A204.1 (cell line): Measurements from ENCODE around the gene CHAD.
"Not testable (repeated sequence)": the region's sequence is repeated elsewhere in the genome, so short reads cannot be mapped to it uniquely, and the experiment has no call there.

ENCODE experiments used
- FAIRE-seq: peaks from 2 replicates; lab custom pipeline; 2012; peaks lifted over from hg19 to GRCh38; lab: Jason Lieb, UNC

CHAD gene

DNA sequence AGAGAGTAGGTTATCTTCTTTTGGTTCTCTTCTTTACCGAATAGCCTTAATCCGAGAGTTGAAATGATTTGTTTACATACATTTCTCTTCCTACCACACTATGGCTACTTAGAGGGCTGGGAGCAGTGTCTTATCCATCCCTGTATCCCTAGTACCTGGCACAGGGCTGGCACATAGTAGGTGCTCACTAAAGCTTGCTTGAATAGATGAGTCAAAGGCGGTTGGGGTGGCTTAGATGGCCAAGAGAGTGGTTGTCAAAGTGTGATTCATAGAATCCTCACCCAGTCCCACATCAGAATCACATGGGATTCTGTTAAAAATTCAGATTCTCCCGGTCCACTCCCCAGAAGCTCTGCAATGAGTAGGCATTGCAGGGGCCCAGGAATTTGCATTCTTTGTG, 11.1 kb downstream of the CHAD start:
- no peak for FAIRE-seq

GRCh38 chr17:50453901-50454300, 14.8 kb downstream of the CHAD start:
- FAIRE-seq = no peak

DNA sequence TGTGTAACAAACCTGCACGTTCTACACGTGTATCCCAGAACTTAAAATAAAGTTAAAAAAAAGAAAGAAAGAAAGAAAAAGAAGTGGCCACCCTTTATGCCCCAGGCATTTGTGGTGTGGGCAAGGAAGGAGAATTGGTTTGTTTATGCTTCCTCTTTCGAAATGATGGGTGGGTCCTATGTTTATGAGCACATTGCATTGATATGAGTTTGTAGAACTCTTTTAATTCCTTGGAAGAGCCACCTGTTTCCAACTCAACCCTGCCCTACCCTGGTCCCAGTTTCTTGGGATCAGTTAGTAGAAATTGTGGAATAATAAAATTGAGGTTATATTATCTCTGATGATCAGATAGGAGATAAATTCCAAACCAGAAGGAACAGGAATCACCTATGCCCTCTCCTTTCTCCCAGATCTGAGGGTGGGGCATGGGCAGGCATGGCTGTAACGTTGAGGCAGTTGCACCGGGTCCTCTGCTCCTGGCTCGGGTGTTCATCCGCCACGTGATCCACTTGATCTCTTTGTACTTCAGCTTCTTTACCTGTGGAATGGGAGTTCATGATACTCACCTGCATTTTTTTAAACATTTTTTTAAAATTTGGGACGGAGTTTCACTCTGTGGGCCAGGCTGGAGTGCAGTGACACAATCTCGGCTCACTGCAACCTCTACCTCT, 15.9 kb downstream of the CHAD start:
- no peak for FAIRE-seq

DNA sequence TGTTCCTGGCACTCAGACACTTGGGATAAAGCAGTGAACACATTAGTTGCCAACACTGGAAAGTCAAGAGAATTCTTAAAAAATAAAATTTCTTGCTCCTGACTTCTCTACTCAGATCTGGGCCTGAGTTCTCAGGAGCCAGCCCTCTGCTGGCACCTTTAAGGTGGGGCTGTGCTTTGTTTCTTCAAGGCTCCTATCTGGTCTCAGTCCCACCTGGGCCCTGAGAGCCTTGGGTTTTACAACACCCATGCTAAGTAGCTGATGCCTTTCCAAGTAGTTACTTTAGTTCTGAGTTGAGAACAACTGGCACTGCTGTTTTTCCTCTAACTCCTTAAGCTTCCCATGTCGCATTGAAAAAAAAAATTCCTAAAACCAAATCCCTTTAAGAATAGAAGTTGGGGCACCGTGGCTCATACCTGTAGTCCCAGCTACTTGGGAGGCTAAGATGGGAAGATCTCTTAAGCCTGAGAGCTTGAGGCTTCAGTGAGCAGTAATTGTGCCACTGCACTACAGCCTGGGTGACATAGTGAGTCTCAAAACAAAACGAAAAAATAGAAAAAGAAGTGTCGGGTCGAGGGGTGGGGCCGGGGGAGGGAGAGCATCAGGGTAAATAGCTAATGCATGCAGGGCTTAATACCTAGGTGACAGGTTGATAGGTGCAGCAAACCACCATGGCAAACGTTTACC, 16.6 kb downstream of the CHAD start:
- no peak for FAIRE-seq

DNA sequence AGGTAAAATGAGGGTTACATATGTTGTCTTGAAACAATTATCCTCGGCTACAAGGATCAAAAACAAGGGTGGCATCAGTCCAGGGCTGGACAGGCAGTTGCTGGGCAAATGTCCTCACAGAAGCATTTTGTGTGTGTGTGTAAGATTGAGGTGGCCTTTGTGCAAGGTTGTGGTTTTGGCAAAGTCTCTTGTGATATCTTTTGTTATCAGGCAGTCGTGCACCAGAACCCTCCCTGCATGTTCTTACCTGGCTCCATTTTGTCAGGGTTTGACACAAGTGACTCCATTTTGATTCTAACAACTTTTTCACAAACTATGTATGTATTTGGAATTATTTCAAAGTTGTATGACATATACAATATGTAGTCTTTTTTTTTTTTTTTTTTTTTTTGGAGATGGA, 20.0 kb downstream of the CHAD start:
- no peak for FAIRE-seq

DNA sequence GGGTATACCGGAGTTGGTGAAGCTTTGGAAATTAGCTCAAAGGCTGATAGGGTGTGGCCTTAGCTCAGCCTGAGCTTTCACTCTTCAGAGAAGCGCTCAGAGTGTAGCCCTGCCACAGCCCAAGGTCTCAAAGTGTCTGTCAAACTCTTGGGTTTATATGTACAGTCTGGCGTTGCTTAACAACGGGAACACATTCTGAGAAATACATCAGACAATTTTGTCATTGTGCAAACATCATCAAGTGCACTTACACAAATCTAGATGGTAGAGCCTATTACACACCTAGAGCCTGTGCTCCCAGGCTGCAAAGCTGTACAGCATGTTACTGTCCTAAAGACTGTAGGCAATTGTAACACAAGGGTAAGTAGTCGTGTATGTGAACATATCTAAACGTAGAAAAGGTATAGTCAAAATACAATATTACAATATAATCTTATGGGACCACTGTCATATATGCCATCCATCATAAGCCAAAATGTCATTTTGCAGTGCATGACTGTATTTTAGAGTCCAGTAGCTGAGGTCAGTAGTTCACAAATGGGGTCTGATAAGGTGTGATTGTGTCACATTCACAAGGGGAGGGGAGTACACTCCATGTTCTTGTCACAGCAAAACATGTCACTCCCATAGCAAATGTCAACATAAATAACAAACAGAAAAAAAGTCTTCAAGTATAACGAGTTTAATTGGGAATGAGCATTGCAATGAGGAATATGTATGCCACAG, 20.6 kb downstream of the CHAD start:
- no peak for FAIRE-seq

DNA sequence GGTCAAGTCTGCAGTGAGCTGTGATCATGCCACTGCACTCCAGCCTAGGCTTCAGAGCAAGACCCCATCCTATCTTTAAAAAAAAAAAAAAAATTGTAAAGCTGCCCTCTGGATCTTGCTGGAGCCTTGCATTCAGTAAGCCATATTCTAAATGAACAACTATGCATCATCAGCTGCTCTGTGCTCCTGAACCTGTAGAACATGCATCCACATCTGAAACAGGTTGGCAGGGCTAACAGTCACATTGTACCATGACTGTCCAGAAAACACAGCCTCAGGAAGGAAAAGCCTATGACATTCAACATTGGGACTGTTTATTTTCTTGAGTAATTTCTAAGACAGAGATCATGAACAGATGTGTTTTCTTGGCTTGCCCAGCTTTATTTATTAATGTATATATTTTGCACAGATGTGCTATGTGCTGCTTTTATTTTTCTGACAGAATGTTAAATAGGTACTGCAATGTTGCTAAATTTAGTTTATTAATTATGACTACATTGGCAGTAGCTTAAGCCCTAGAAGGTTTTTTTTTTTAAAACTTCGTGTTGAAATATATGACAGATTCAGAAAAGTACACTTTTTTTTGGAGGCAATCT, 22.9 kb downstream of the CHAD start:
- FAIRE-seq = no peak

GRCh38 chr17:50444841-50445715, 23.6 kb downstream of the CHAD start:
- no peak for FAIRE-seq

GRCh38 chr17:50443505-50443974, 25.1 kb downstream of the CHAD start:
- no peak for FAIRE-seq

DNA sequence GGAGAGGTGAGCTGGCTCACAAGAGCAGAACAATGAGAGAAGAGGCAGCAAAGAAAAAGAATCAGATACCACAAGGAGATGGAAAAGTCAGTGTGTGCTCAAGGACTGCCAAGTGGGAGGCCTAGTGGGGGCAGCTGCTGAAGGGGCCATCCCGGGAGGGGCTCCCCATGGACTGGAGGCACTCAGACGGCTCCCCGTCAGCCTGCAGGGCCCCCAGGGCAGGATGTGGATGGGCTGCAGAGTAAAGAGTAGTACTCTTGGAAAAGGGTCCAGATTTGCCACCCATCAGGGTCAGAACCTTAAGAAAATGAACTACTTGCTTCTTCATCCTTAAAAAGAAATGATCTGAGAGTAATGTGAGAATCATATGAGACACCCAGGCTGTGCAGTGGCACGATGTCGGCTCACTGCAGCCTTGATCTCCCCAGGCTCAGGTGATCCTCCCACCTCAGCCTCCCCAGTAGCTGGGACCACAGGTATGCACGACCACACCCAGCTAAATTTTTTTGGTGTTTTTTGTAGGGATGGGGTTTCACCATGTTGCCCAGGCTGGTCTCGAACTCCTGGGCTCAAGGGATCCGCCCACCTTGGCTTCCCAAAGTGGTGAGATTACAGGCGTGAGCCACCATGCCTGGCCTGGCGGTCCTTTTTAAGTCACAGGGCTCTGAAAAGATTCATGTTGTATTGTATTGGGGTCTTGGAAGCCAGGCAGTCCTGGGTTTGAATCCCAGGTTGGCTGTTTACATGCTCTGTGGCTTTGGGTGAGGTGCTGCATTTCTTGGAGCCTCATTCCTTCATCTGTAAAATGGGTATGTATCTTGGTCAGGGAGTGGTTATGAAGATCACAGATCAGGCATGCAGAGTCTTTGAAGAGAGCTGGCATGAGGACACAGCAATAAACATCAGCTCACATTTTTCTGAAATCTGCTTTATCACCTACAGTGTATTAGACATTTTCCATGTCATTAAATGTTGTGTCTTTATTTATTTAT, 27.5 kb downstream of the CHAD start:
- FAIRE-seq = no peak

DNA sequence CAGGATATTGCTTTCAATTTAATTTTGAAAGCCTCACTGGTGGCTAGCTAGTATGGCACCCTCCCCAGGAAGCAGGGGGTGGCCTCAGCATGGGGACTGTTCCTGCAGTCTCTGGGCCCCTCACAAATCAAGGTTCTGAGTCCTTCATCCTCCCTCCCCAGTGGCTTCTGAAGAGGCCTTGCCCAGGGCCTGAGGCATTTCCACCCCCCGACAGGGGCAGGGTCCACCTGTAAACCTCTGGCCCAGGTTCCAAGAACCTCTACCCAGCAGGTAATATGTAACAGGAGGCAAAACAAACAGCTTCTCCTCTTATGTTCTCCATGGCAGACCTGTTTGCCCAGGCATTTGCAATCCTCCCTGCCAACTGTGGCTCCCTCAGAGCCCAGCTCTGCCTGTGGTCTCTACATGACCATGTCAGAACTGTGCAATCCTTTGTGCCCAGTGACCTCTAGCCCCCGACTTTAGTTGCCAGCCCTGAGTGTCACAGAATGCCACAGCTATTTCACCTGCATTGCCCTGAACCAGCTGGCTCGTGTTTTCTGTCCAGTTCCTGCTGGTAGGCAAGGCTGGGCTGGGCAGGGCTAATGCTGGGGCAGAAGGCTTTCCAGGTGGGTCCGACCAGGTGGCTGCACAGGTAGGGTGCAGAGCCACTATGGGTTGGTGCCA, 28.4 kb downstream of the CHAD start:
- no peak for FAIRE-seq

- no peak for FAIRE-seq
Measured at GRCh38 chr17:50439008-50439407, 29.7 kb downstream of the CHAD start.

GRCh38 chr17:50437409-50437808, 31.3 kb downstream of the CHAD start:
- no peak for FAIRE-seq

DNA sequence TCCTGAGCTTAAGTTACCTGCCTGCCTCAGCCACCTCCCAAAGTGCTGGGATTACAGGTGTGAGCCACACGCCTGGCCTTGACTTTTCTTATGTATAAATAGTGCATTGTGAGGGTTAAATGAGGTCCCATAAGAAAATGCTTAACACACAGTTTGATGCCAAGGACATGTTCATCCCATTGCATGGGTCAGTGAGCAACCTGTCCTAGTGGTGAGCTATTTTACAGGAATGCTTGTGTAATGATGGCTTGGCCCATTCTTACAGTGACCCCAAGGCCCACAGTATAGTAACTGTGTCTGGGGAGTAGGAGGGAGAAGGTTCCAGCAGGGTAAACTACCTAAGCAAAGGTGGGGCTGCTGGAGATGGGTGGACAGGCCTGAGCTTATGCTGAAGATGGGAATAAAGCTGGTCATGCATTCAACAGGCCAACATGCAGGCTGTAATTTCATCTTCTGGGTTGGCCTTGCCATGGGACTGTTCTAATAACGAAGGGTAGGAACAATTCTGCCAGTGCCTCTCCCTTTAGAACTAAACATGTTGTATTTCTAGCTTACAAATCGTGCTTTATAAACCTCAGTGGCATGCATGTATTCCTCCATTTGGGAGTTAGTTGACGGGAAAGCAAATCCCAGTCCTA, 36.4 kb downstream of the CHAD start:
- FAIRE-seq = no peak

DNA sequence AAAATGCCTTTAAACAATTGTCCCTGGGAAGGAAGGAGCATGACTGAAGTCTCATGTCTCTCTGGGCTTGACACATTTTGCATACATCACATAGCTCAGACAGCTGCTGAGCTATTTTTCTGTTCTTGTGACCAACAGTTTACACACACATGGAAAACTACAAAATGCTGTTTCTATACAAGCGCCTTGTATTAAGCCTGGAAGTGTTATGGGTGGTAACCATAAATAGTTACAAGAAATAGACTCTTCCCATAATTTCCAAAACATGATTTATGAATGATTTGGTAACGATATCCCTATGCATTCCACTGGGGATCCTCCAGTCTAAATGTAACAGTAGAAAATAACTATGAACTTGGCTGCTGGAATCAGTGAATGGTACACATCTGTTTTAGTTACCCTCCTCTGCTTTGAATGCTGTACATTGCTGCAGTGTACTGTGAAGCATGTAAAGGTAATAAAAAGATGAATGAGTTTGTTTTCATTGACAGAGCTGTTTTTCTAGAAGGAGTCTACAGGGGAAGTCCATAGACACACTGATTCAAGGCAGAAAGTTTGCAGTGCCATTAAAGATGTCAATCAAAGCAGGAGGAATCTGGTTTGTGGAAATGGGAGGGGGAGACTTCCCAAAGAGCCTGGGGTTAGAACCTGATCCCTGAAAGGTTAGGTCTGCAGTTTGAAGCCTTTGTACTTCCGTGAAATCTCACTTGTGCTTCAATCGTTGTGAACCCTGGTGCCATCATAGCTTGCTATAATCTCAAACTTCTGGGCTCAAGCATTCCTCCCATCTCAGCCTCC, 37.7 kb downstream of the CHAD start:
- no peak for FAIRE-seq

DNA sequence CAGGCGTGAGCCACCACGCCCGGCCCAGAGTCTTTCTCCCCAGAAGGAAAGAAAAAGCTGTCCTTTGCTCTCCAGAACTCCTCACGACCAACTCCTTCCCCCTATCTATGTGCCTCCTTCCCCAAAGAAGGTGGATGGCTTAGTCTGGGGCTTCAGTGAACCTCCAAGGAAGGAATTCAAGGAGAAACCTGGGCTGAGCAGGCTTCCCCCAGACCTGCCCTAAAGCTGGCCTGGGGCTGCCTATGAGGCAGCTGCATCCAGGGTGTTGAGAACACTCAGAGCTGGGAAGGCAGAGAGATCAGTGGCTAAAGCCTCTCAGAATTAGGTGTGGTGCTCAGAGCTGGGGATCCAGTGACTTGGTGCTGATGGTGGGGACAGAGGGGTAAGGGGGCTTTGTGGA, 38.9 kb downstream of the CHAD start:
- no peak for FAIRE-seq

DNA sequence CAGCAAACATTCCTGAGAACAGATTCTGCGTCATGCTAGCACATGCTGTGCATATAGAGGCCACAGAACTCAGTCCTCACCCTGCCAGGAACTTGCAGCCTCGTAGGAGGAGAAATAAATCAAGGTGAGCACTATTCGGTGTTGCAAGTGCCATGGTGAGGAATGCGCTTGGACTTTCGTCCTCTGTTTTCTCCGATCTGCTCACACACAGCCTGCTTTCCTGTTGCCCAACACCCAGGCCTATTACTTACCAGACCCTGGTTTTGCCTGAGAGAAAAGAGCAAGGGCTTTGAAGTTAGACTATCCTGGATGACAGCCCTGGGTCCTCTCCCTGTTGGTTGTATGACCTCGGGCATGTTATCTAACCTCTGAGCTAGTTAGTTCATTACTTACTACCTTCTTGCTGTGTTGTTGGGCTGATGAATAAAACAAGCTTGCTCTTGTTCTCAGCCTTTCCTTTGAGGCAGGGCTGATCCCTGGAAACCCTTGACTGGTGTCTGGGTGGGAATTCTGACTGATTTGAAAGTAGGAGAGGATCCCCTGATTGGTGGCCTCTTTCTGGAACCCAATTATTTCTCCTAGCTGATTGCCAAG, 39.8 kb downstream of the CHAD start:
- FAIRE-seq = no peak

- not testable (repeated sequence) for FAIRE-seq
Measured at GRCh38 chr17:50428126-50428525, 40.6 kb downstream of the CHAD start.
